Measurements from ENCODE around the gene DIS3L2.
"Not testable (repeated sequence)": the region's sequence is repeated elsewhere in the genome, so short reads cannot be mapped to it uniquely, and the experiment has no call there.

Gene DIS3L2

DNA sequence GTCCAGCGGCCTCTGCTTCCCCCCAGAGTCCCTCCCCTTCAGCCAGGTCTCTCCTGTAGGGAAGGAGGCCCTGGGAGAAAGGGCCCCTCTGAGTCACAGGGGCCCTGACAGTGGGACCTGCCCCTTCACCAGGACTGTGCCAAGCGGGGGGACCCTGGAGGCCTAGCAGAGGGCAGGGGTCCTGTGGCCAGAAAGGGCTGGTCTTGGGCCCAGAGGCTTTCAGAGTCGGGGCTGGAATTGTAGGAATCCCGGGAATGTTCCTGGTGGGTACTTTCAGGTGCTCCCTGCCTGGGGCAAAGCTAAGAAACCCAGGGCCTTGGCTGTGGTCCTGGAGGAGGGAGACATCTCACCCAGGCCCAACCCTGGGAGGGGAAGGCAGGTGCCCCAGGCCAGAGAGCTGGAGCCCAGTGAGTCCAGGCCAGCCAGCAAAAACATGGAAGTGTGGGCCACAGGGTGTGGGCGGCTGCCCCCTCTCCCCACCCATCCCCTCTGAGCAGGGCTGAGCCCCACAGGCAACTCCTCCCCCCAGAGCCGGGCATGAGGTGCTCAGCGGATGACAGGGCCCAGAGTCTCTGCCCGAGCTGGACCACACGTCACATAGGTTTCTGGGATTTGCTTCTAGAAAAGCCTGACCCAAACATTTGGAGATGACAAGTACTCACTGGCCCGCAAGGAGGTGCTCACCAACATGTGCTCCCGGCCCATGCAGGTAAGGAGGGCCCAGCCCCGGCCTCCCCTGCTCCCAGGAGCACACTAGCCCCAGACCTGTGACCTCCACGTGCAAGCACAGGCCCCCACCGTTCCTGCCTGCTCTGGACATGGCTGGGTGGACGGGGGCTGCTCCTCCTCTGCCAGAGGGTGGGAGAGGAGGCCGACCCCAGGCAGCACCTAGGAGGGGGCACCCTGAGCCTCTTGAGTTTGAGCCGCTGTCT lies 368.8 kb downstream of the DIS3L2 start:
- Histone ChIP-seq H2AFZ (ENCODE audit: low read depth, low read length) (no peak overlapping the region), H4K20me1 (ENCODE audit: insufficient read depth, low read length) (no peaks in the 10 kb centered on the region), H3K27me3 (ENCODE audit: low read depth, low read length) (no peaks in the 10 kb centered on the region), H3K36me3 (replicated peaks; ENCODE audit: low read depth, low read length) (no peaks in the 10 kb centered on the region), H3K79me2 (ENCODE audit: low read length) (no peaks in the 10 kb centered on the region), H3K27ac (ENCODE audit: low read length) (no peak overlapping the region), H3K9ac (ENCODE audit: low read length) (no peak overlapping the region), H3K9me3 (ENCODE audit: insufficient read depth, low read length) (no peaks in the 10 kb centered on the region), H3K4me3 (ENCODE audit: low read length) (no peak overlapping the region), H3K4me2 (ENCODE audit: low read length) (no peak overlapping the region), H3K4me1 (ENCODE audit: low read length) (peaks cover 16% of the 10 kb centered on the region)
- TF ChIP-seq EZH2phosphoT487 (IDR thresholded peaks at IDR 0.05; ENCODE audit: low read depth): no peak
- TF ChIP-seq, protein P1, sequence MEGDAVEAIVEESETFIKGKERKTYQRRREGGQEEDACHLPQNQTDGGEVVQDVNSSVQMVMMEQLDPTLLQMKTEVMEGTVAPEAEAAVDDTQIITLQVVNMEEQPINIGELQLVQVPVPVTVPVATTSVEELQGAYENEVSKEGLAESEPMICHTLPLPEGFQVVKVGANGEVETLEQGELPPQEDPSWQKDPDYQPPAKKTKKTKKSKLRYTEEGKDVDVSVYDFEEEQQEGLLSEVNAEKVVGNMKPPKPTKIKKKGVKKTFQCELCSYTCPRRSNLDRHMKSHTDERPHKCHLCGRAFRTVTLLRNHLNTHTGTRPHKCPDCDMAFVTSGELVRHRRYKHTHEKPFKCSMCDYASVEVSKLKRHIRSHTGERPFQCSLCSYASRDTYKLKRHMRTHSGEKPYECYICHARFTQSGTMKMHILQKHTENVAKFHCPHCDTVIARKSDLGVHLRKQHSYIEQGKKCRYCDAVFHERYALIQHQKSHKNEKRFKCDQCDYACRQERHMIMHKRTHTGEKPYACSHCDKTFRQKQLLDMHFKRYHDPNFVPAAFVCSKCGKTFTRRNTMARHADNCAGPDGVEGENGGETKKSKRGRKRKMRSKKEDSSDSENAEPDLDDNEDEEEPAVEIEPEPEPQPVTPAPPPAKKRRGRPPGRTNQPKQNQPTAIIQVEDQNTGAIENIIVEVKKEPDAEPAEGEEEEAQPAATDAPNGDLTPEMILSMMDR (IDR thresholded peaks at IDR 0.05; ENCODE audit: low read depth, low read length): no peak

DNA sequence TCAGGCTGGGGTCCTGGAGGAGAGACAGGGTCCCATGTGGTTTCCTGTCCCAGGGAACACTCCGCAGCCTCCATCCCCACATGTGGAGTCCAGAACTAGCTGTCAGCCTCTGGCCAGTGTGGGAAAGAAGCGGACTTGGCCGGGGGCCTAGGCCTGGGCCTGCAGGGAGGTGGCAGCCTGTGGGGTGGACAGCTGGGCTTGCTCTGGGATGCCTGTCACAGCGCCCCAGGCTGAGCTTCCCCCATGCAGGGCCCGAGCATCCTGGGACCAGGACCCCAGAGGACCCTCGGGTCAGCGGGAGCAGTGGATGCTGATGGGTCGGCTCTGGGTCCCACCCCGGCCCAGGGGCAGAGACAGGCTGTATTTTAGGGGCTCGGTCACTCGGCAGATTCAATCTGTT lies 369.5 kb downstream of the DIS3L2 start:
- not testable (repeated sequence) for H3K27ac ChIP-seq (ENCODE audit: low read length); H3K4me2 ChIP-seq (ENCODE audit: low read length); H3K9me3 ChIP-seq (ENCODE audit: insufficient read depth, low read length); H2AFZ ChIP-seq (ENCODE audit: low read depth, low read length); H4K20me1 ChIP-seq (ENCODE audit: insufficient read depth, low read length); H3K4me3 ChIP-seq (ENCODE audit: low read length); H3K9ac ChIP-seq (ENCODE audit: low read length); H3K79me2 ChIP-seq (ENCODE audit: low read length); H3K36me3 ChIP-seq (replicated peaks; ENCODE audit: low read depth, low read length); H3K27me3 ChIP-seq (ENCODE audit: low read depth, low read length)
- peaks cover 16% of the 10 kb centered on the region for H3K4me1 ChIP-seq (ENCODE audit: low read length)

DNA sequence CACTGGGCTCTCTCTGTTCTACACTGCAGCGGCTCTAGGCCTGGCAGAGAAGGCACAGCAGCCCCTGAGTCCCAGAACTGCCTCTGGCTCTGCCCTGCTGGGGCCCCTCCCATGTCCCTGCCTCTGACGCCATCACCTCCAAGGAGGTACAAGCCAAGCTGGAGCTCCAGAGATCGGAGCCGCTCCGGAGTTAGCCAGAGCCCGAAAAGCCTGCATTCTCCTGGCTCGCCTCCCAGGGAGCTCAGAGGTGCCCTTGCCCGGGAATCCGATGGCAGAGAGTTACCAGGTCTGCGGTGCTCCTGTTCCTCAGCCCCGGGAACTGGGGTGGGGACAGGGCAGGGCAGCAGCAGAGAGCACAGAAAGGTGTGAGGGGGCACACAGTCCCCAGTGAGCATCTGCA lies 370.1 kb downstream of the DIS3L2 start:
- H3K9ac ChIP-seq (ENCODE audit: low read length); H3K4me3 ChIP-seq (ENCODE audit: low read length); H3K36me3 ChIP-seq (replicated peaks; ENCODE audit: low read depth, low read length); H3K27ac ChIP-seq (ENCODE audit: low read length); H2AFZ ChIP-seq (ENCODE audit: low read depth, low read length); H3K9me3 ChIP-seq (ENCODE audit: insufficient read depth, low read length); H4K20me1 ChIP-seq (ENCODE audit: insufficient read depth, low read length); H3K27me3 ChIP-seq (ENCODE audit: low read depth, low read length); H3K79me2 ChIP-seq (ENCODE audit: low read length); H3K4me2 ChIP-seq (ENCODE audit: low read length): not testable (repeated sequence)
- peaks cover 16% of the 10 kb centered on the region for H3K4me1 ChIP-seq (ENCODE audit: low read length)

DNA sequence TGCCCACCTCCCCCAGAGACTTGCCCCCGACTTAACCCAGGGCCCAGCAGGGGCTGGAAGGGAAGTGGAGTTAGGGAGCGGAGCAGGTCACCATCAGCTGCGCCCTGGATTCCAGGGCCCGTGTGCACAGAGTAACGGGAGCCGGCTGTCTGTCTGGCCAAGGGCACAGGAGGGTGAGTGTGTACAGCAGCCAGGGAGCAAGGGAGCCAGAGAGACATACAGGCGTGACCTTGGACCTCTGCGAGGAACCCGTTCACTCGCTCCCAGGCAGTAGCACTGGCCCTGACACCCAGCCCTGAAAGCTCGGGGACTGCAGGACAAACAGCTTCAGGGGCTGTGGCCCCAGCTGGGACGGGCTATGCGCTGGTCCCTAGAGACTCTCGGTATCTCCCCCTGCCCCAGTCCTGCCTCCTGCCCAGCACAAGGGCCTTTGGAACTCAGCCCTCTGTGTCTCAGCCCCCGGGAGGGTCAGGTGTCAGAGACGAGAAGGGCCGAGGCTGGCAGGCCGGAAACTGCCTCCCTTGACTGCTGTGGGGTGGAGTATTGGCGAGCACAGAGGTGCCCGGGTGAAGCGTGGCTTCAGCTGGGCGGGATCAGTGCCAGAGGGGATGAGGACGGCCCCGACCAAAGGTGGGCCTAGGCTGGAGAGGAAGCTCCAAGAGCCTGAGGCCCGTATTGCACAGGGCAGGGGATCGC lies 370.9 kb downstream of the DIS3L2 start:
- not testable (repeated sequence) for H3K9me3 ChIP-seq (ENCODE audit: insufficient read depth, low read length); H3K9ac ChIP-seq (ENCODE audit: low read length); H4K20me1 ChIP-seq (ENCODE audit: insufficient read depth, low read length); H2AFZ ChIP-seq (ENCODE audit: low read depth, low read length); H3K79me2 ChIP-seq (ENCODE audit: low read length); H3K4me3 ChIP-seq (ENCODE audit: low read length); H3K27ac ChIP-seq (ENCODE audit: low read length); H3K4me2 ChIP-seq (ENCODE audit: low read length); H3K27me3 ChIP-seq (ENCODE audit: low read depth, low read length); H3K36me3 ChIP-seq (replicated peaks; ENCODE audit: low read depth, low read length)
- peaks cover 13% of the 10 kb centered on the region for H3K4me1 ChIP-seq (ENCODE audit: low read length)

DNA sequence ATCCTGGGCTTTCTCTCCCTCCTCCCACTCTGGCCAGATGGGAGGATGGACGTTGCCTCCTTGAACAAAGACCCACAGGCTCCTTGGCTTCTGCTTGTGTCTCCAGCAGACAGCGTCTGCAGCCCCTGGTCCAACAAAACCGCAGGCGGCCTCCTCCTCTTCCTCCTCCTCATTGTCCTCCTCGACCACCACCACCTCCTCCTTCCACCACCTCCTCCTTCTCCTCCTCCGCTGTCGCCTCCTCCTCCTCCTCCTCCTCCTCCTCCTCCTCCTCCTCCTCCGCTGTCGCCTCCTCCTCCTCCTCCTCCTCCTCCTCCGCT lies 371.4 kb downstream of the DIS3L2 start:
- TF ChIP-seq, protein P1 (IDR thresholded peaks at IDR 0.05; ENCODE audit: low read depth, low read length): no peak
- no peak for TF ChIP-seq EZH2phosphoT487 (IDR thresholded peaks at IDR 0.05; ENCODE audit: low read depth)
- Histone ChIP-seq H4K20me1 (ENCODE audit: insufficient read depth, low read length) (no peaks in the 10 kb centered on the region), H3K9ac (ENCODE audit: low read length) (no peak overlapping the region), H3K27ac (ENCODE audit: low read length) (no peak overlapping the region), H3K4me2 (ENCODE audit: low read length) (no peak overlapping the region), H3K4me3 (ENCODE audit: low read length) (no peak overlapping the region), H3K4me1 (ENCODE audit: low read length) (peaks cover 8% of the 10 kb centered on the region), H3K27me3 (ENCODE audit: low read depth, low read length) (no peaks in the 10 kb centered on the region), H3K36me3 (replicated peaks; ENCODE audit: low read depth, low read length) (no peaks in the 10 kb centered on the region), H2AFZ (ENCODE audit: low read depth, low read length) (no peak overlapping the region), H3K9me3 (ENCODE audit: insufficient read depth, low read length) (no peaks in the 10 kb centered on the region), H3K79me2 (ENCODE audit: low read length) (no peaks in the 10 kb centered on the region)

All from OCI-LY3 (cell line).